Osteocyte (in vitro differentiated cells): Measurements from ENCODE around the gene PLXNC1. TPM values are rescaled to one million over a fixed set of nuclear protein-coding genes. Genes with fewer than 3 reads are reported as not detected.

Experiments used
- DNase-seq: peaks from one replicate; pipeline ENCODE4 v3.0.0; 2021; ENCODE audit warnings: mixed read lengths; ENCODE audit not compliant: unreplicated experiment; ENCODE audit errors: extremely low spot score
- H3K27ac Mint-ChIP-seq: one replicate; pipeline ENCODE4 v1.8.0; 2021; ENCODE audit warnings: mild to moderate bottlenecking, mixed read lengths; ENCODE audit not compliant: unreplicated experiment
- H3K27me3 Mint-ChIP-seq: one replicate; pipeline ENCODE4 v1.8.0; 2021; ENCODE audit warnings: mixed read lengths; ENCODE audit not compliant: unreplicated experiment
- H3K36me3 Mint-ChIP-seq: one replicate; pipeline ENCODE4 v1.8.0; 2021; ENCODE audit warnings: mixed read lengths; ENCODE audit not compliant: unreplicated experiment
- H3K4me1 Mint-ChIP-seq: one replicate; pipeline ENCODE4 v1.8.0; 2021; ENCODE audit warnings: mixed read lengths; ENCODE audit not compliant: unreplicated experiment
- H3K4me3 Mint-ChIP-seq: one replicate; pipeline ENCODE4 v1.8.0; 2021; ENCODE audit warnings: mild to moderate bottlenecking, moderate library complexity, mixed read lengths; ENCODE audit not compliant: unreplicated experiment
- H3K9me3 Mint-ChIP-seq: one replicate; pipeline ENCODE4 v1.8.0; 2021; ENCODE audit warnings: mixed read lengths; ENCODE audit not compliant: unreplicated experiment
- CTCF ChIP-seq: fragments of 200-600 bp; sonication (generic); IDR thresholded peaks from 2 replicates; pipeline ENCODE4 v1.5.0; 2021; ENCODE audit warnings: antibody characterized with exemption, mild to moderate bottlenecking, moderate library complexity
- total RNA-seq: library from RNA; stranded (reverse); gene quantifications from 2 replicates; pipeline ENCODE4 v1.2.1, GENCODE V29; 2021

The PLXNC1 gene
- total RNA-seq, 1 donor from 2014 or later, result 0.32 TPM

- DNase-seq, result no peak
- no peaks in the 10 kb centered on the region for H3K36me3 Mint-ChIP-seq
- no peak for TF ChIP-seq CTCF
- peaks cover 4% of the 10 kb centered on the region for H3K27me3 Mint-ChIP-seq
- H3K27ac Mint-ChIP-seq, result no peak overlapping the region
- H3K4me3 Mint-ChIP-seq, result no peak overlapping the region
- H3K4me1 Mint-ChIP-seq, result no peaks in the 10 kb centered on the region
- H3K9me3 Mint-ChIP-seq, result no peaks in the 10 kb centered on the region
Observed at GRCh38 chr12:94198469-94198868, 50.1 kb downstream of the PLXNC1 start.

GRCh38 chr12:94198872-94199271 lies 50.5 kb downstream of the PLXNC1 start:
- no peak overlapping the region for H3K4me3 Mint-ChIP-seq
- TF ChIP-seq CTCF, result no peak
- H3K27me3 Mint-ChIP-seq, result peaks cover 4% of the 10 kb centered on the region
- H3K4me1 Mint-ChIP-seq, result peaks cover 1% of the 10 kb centered on the region
- no peaks in the 10 kb centered on the region for H3K9me3 Mint-ChIP-seq
- H3K27ac Mint-ChIP-seq, result no peak overlapping the region
- H3K36me3 Mint-ChIP-seq, result no peaks in the 10 kb centered on the region
- no peak for DNase-seq

GRCh38 chr12:94200069-94200468 lies 51.7 kb downstream of the PLXNC1 start:
- TF ChIP-seq CTCF, result no peak
- Mint-ChIP-seq H3K27me3 (peaks cover 4% of the 10 kb centered on the region), H3K36me3 (no peaks in the 10 kb centered on the region), H3K4me3 (no peak overlapping the region), H3K4me1 (peaks cover 8% of the 10 kb centered on the region), H3K27ac (no peak overlapping the region), H3K9me3 (no peaks in the 10 kb centered on the region)
- DNase-seq, result no peak

- Mint-ChIP-seq H3K9me3 (no peaks in the 10 kb centered on the region), H3K27me3 (peaks cover 2% of the 10 kb centered on the region), H3K4me1 (peaks cover 10% of the 10 kb centered on the region), H3K4me3 (no peak overlapping the region), H3K27ac (no peak overlapping the region), H3K36me3 (no peaks in the 10 kb centered on the region)
- TF ChIP-seq CTCF, result no peak
- DNase-seq, result no peak
Observed at GRCh38 chr12:94200695-94201094, 52.3 kb downstream of the PLXNC1 start.

- no peak for TF ChIP-seq CTCF
- Mint-ChIP-seq H3K36me3 (no peaks in the 10 kb centered on the region), H3K27ac (no peak overlapping the region), H3K27me3 (peaks cover 2% of the 10 kb centered on the region), H3K4me3 (no peak overlapping the region), H3K4me1 (peaks cover 26% of the 10 kb centered on the region), H3K9me3 (no peaks in the 10 kb centered on the region)
- no peak for DNase-seq
Observed at GRCh38 chr12:94202245-94203180, 54.1 kb downstream of the PLXNC1 start.
